Measurements from ENCODE around the gene KLRG1. TPM values are rescaled to one million over a fixed set of nuclear protein-coding genes. Genes with fewer than 3 reads are reported as not detected.

KLRG1 gene
- total RNA-seq, result 0.40 and 1.1 TPM in 2 replicates

GRCh38 chr12:8989413-8989812 lies at the start of gene KLRG1:
Gene KLRG1, plus strand, starts transcription at chr12:8989546. Its CDS starts 90 bp downstream, at chr12:8989636.

GRCh38 chr12:8949342-8950220 lies 39.8 kb upstream of the KLRG1 start, which contains the start of gene M6PR:
Gene M6PR, minus strand, starts transcription at chr12:8949645. Its CDS starts 3,241 bp downstream, at chr12:8946404.

Other genes with a start within 250 kb of the KLRG1 start
- gene A2ML1, start 166.9 kb upstream of the KLRG1 start, total RNA-seq, result not detected in 2 replicates
- 8.5 and 27.7 TPM in 2 replicates for gene PHC1, start 75.0 kb upstream of the KLRG1 start, total RNA-seq
- gene M6PR, start 39.9 kb upstream of the KLRG1 start, total RNA-seq, result 92.2 and 97.9 TPM in 2 replicates
- gene A2M, start 126.4 kb downstream of the KLRG1 start, total RNA-seq, result 45.0 and 53.3 TPM in 2 replicates
- gene PZP, start 218.8 kb downstream of the KLRG1 start, total RNA-seq, result 0.05 and 0.20 TPM in 2 replicates